Progenitor cell of endocrine pancreas (in vitro differentiated cells): ENCODE measurements around the gene TRMT1. TPM values are rescaled to one million over a fixed set of nuclear protein-coding genes. Genes with fewer than 3 reads are reported as not detected.

Experiments
- DNase-seq: peaks from one replicate; pipeline ENCODE4 v3.0.0; 2021; ENCODE audit warnings: low spot score; ENCODE audit not compliant: unreplicated experiment
- H3K27ac Mint-ChIP-seq: 2 replicates; pipeline ENCODE4 v1.8.0; 2021; ENCODE audit warnings: mild to moderate bottlenecking, moderate library complexity, mixed read lengths
- H3K27me3 Mint-ChIP-seq: 2 replicates; pipeline ENCODE4 v1.8.0; 2021; ENCODE audit warnings: mixed read lengths
- H3K36me3 Mint-ChIP-seq: 2 replicates; pipeline ENCODE4 v1.8.0; 2022; ENCODE audit warnings: mixed read lengths; ENCODE audit not compliant: insufficient read depth
- H3K4me1 Mint-ChIP-seq: 2 replicates; pipeline ENCODE4 v1.8.0; 2021; ENCODE audit warnings: low read depth, mixed read lengths
- H3K4me3 Mint-ChIP-seq: 2 replicates; pipeline ENCODE4 v1.8.0; 2021; ENCODE audit warnings: low read depth, mild to moderate bottlenecking, moderate library complexity, mixed read lengths
- H3K9me3 Mint-ChIP-seq: 2 replicates; pipeline ENCODE4 v1.8.0; 2021; ENCODE audit warnings: low read depth, mixed read lengths
- total RNA-seq: library from RNA; stranded (reverse); gene quantifications from 2 replicates; pipeline ENCODE4 v1.2.1, GENCODE V29; 2021
- TF ChIP-seq, protein P1 (sequence below): fragments of 200-600 bp; sonication (generic); IDR thresholded peaks from one replicate; pipeline ENCODE4 v1.5.0; 2021; ENCODE audit warnings: antibody characterized with exemption, mild to moderate bottlenecking; ENCODE audit not compliant: unreplicated experiment

The TRMT1 gene
- total RNA-seq, 1 donor from 2014 or later: 52.4 TPM

DNA sequence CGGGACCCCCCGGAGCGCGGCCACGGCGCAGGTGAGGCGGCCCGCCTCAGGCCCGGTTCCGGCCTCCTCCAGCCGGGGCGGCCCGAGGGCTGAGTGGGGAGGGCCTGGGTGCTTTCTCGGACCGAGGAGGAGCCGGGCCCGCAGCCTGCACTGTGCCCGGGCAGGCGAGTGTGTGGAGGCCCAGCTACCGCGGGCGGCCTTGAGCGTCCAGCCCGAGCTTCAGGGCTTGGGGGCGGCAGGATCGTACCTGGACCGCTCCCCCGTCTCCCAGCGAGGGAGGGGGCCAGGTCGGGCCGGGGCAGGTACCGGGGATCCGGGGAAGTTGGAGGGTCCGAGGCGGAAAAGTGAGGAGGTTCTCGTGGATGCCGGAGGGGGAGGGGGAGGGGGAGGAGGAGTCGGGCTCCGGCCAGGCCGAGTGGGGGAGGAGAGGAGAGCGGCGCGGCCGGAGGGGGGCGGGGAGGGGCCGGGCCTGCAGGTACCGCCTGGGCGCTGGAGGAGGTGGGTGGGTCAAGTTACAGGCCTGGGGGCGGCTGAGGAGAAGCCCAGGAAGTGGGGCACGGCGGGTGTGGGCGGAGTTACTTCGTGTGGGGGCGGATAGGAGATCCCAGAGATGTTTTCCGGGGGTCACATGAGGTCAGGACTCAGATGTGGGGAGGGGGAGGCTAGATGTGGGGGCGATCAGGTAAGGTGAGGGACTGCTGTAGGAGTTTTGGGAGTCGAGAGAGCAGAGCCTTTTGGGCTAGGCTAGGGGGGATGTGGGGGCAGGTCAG, 2.1 kb upstream of the TRMT1 start:
- Mint-ChIP-seq H3K27me3 (no peaks in the 10 kb centered on the region), H3K36me3 (peaks cover 2% of the 10 kb centered on the region), H3K4me1 (peaks cover 22% of the 10 kb centered on the region), H3K9me3 (no peaks in the 10 kb centered on the region), H3K4me3 (peak overlapping the region; percentile 77), H3K27ac (peak overlapping the region; percentile 79)
- TF ChIP-seq, protein P1, sequence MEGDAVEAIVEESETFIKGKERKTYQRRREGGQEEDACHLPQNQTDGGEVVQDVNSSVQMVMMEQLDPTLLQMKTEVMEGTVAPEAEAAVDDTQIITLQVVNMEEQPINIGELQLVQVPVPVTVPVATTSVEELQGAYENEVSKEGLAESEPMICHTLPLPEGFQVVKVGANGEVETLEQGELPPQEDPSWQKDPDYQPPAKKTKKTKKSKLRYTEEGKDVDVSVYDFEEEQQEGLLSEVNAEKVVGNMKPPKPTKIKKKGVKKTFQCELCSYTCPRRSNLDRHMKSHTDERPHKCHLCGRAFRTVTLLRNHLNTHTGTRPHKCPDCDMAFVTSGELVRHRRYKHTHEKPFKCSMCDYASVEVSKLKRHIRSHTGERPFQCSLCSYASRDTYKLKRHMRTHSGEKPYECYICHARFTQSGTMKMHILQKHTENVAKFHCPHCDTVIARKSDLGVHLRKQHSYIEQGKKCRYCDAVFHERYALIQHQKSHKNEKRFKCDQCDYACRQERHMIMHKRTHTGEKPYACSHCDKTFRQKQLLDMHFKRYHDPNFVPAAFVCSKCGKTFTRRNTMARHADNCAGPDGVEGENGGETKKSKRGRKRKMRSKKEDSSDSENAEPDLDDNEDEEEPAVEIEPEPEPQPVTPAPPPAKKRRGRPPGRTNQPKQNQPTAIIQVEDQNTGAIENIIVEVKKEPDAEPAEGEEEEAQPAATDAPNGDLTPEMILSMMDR: no peak
- peak; percentile 50 for DNase-seq

DNA sequence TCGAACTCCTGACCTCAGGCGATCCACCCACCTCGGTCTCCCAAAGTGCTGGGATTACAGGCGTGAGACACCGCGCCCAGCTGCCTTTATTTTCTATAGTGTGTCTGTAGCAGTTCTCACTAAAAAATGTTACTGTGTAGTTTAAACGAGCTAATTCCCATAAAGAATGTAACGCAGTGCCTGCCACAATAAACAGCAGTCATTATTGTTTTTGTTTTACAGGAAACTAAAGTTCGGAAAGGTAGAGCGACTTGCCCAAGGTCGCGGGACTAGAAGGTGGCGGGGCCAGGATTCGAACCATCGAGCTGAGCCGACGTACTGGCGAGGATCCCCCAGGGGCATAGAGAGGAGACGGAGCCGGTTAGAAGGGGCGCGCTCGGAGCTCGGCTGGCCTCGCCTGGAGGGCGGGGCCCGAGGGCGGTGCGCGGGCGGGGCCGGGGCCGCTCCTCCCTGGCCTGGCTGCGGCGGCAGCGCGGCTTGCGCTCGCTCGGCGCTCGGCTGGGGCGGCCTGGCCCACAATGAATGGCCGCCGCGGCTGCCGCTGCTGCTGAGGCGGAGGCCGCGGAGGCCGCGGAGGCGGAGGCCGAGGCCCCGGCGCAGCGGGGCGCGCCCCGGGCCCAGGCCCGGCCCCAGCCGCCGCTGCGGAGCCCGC, 1.4 kb upstream of the TRMT1 start, which contains the start of gene NACC1:
NACC1 (plus strand) TSS at position 493 of the 652 bp plus-strand sequence. CDS start 16,944 bp downstream, outside the sequence.
- Mint-ChIP-seq H3K36me3 (peaks cover 2% of the 10 kb centered on the region), H3K4me1 (peaks cover 22% of the 10 kb centered on the region), H3K27ac (peak within 1 kb of the TSS; percentile 99), H3K4me3 (peak within 1 kb of the TSS; percentile 96), H3K9me3 (no peaks in the 10 kb centered on the region), H3K27me3 (no peaks in the 10 kb centered on the region)
- peak; percentile 87 for DNase-seq
- TF ChIP-seq, protein P1: no peak

- peak overlapping the region; percentile 96 for H3K4me3 Mint-ChIP-seq
- H3K4me1 Mint-ChIP-seq: peaks cover 22% of the 10 kb centered on the region
- H3K27ac Mint-ChIP-seq: peak overlapping the region; percentile 99
- H3K27me3 Mint-ChIP-seq: no peaks in the 10 kb centered on the region
- TF ChIP-seq, protein P1: no peak
- DNase-seq: no peak
- no peaks in the 10 kb centered on the region for H3K9me3 Mint-ChIP-seq
- peaks cover 2% of the 10 kb centered on the region for H3K36me3 Mint-ChIP-seq
Measured at GRCh38 chr19:13117176-13117771, 734 bp upstream of the TRMT1 start.

- TF ChIP-seq, protein P1: no peak
- DNase-seq: no peak
- Mint-ChIP-seq H3K36me3 (no peaks in the 10 kb centered on the region), H3K4me1 (peaks cover 18% of the 10 kb centered on the region), H3K27ac (peak overlapping the region; percentile 99), H3K27me3 (no peaks in the 10 kb centered on the region), H3K4me3 (peak overlapping the region; percentile 96), H3K9me3 (no peaks in the 10 kb centered on the region)
Measured at GRCh38 chr19:13115936-13116281, 631 bp downstream of the TRMT1 start.

GRCh38 chr19:13112555-13112954, 4.0 kb downstream of the TRMT1 start:
- TF ChIP-seq, protein P1: no peak
- H3K27me3 Mint-ChIP-seq: no peaks in the 10 kb centered on the region
- H3K9me3 Mint-ChIP-seq: no peaks in the 10 kb centered on the region
- no peak overlapping the region for H3K27ac Mint-ChIP-seq
- H3K4me1 Mint-ChIP-seq: peaks cover 10% of the 10 kb centered on the region
- no peak overlapping the region for H3K4me3 Mint-ChIP-seq
- no peak for DNase-seq
- peaks cover under 1% of the 10 kb centered on the region for H3K36me3 Mint-ChIP-seq
